Measurements from ENCODE around the gene SLC36A3.

The SLC36A3 gene

GRCh38 chr5:151275803-151276202 is 27.8 kb downstream of the SLC36A3 start:
- H3K4me3 ChIP-seq (ENCODE audit: low read length): no peak overlapping the region
- no peak for DNase-seq (ENCODE audit: low read depth)
- TF ChIP-seq, protein P1, sequence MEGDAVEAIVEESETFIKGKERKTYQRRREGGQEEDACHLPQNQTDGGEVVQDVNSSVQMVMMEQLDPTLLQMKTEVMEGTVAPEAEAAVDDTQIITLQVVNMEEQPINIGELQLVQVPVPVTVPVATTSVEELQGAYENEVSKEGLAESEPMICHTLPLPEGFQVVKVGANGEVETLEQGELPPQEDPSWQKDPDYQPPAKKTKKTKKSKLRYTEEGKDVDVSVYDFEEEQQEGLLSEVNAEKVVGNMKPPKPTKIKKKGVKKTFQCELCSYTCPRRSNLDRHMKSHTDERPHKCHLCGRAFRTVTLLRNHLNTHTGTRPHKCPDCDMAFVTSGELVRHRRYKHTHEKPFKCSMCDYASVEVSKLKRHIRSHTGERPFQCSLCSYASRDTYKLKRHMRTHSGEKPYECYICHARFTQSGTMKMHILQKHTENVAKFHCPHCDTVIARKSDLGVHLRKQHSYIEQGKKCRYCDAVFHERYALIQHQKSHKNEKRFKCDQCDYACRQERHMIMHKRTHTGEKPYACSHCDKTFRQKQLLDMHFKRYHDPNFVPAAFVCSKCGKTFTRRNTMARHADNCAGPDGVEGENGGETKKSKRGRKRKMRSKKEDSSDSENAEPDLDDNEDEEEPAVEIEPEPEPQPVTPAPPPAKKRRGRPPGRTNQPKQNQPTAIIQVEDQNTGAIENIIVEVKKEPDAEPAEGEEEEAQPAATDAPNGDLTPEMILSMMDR (conservative IDR thresholded peaks at IDR 0.05; ENCODE audit: low read length): no peak

DNA sequence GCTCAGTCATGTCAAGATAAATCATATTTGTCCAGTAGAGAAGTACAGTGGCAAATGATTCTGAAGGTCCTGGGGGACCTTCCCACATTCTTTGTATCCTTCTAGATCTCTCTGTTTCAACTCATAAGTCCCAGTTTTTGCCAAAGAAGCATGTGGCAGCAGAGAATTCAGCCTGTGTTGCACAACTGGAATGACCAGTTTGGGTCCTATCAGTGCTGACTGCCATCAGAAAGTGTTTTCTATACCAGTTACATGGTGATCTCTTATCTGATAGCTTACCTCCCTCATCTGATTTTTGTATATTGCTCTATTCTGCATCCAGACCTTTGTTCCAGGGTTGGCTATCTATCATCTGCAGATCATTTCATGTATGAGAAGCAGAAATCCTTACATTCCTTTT is 28.9 kb downstream of the SLC36A3 start:
- DNase-seq (ENCODE audit: low read depth): no peak
- TF ChIP-seq, protein P1 (conservative IDR thresholded peaks at IDR 0.05; ENCODE audit: low read length): no peak
- H3K4me3 ChIP-seq (ENCODE audit: low read length): no peak overlapping the region

- no peak for DNase-seq (ENCODE audit: low read depth)
- H3K4me3 ChIP-seq (ENCODE audit: low read length): no peak overlapping the region
- TF ChIP-seq, protein P1 (conservative IDR thresholded peaks at IDR 0.05; ENCODE audit: low read length): no peak
Observed at GRCh38 chr5:151271336-151271735, 32.2 kb downstream of the SLC36A3 start.

DNA sequence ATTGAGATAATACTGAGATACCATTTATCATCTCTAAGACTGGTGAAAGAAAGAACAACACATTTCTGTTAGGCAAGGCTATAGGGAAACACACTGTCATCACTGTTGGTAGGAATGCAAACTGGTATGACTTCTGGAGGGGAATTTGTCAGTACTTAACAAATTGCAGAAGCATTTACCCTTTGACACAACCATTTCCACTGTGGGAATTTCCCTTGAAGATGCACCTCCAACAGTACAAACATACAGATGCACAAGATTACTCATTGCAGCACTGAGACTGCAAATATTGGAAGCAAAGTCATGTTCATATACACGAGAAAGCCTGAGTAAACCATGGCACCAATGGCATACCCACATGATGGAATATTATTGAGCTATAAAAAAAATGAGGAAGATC is 33.0 kb downstream of the SLC36A3 start:
- DNase-seq (ENCODE audit: low read depth): peak; percentile 13
- H3K4me3 ChIP-seq (ENCODE audit: low read length): no peak overlapping the region
- TF ChIP-seq, protein P1 (conservative IDR thresholded peaks at IDR 0.05; ENCODE audit: low read length): no peak

GRCh38 chr5:151267491-151268260 is 35.9 kb downstream of the SLC36A3 start:
- TF ChIP-seq, protein P1 (conservative IDR thresholded peaks at IDR 0.05; ENCODE audit: low read length): no peak
- DNase-seq (ENCODE audit: low read depth): no peak
- H3K4me3 ChIP-seq (ENCODE audit: low read length): no peak overlapping the region

DNA sequence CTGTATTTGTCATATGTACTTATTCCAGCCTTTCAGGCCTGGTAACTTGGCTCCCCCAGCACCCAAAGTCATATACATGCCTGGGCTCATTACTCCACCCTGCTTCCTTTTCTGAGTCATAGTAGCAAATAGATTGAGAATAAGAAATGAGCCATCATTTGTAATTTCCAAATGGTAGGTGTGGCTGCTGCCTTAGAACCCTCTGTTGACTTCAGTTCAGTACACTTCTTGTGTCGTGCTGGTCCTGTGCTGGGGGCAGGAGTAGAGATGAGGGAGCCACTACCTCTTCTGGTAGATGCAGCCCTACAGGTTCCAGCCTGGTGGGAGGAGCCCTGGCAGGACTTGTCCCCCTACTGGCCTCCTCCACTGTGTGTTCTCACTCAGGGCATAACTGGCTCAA is 39.5 kb downstream of the SLC36A3 start:
- TF ChIP-seq, protein P1 (conservative IDR thresholded peaks at IDR 0.05; ENCODE audit: low read length): no peak
- peak; percentile 40 for DNase-seq (ENCODE audit: low read depth)
- H3K4me3 ChIP-seq (ENCODE audit: low read length): no peak overlapping the region

DNA sequence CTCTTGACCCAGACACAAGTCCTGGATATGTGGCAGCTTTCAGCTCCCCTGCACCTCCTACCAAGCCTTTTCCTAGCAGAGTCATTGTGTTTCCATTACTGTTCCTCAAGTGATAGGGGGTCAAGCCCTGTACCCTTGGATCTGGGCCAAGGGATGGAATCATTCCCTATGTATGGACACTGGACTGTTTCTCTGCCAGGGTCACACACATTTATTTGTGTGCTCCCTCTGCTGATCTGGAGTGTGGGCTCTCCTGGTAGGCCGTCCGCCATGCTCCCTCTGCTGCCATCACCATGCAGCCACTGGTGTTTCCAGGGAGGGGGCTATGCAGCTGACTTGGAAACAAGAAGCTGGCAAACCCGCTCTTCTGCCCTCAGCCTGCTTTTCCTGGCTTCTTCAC is 41.0 kb downstream of the SLC36A3 start:
- DNase-seq (ENCODE audit: low read depth): no peak
- H3K4me3 ChIP-seq (ENCODE audit: low read length): no peak overlapping the region
- TF ChIP-seq, protein P1 (conservative IDR thresholded peaks at IDR 0.05; ENCODE audit: low read length): no peak

All from AG10803 (cell line).